ENCODE measurements around the gene DHRS3. TPM values are rescaled to one million over a fixed set of nuclear protein-coding genes. Genes with fewer than 3 reads are reported as not detected.

DHRS3 gene
- total and polyA plus RNA-seq, 9 donors = 11.4 to 29.0 (median 21.1) TPM

DNA sequence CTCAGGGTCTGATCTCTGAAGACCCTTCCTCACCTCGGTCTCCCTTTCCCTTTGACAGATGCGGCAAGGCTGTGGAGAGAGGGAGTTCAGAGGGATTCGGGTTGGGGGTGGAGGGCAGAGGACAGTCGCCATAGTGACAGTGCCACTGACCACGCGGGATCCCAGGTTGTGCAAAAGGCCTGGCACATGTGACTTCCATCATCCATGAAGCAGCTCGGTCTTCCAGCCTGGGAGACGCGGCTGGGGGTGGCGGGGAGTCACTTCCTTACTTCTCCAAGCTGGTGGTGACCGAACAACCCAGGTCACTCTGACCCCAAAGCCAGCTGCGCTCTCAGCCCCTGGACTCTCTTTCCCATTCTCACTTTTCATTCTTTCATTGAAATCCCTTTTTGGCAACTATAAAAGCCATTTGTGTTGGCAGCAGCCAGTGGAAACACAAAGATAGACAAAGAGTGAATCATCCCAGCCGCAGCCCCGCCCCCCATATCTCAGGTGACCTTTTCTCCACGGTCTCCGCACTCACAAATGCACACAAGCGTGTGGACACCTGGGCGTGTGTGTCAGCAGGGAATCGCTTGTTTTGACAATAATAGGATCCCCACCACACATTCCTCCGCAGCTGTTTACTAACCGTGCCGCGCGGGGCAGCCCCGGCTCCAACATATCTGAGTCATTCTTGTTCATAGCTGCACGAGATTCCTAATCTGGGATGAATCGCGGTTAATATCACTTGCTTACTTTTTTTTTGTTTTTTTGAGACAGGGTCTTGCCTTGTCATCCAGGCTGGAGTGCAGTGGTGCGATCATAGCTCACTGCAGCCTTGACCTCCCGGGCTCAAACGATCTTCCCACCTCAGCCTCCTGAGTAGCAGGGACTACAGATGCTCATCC is 68.3 kb downstream of the DHRS3 start:
- H3K9me3 ChIP-seq (replicated peaks; ENCODE audit: control insufficient read depth, low read depth, low read length) = no peaks in the 10 kb centered on the region
- peak overlapping the region; percentile 91 for H3K27ac ChIP-seq (ENCODE audit: low read length)
- H3K4me1 ChIP-seq (ENCODE audit: control insufficient read depth, insufficient read depth, low read length) = peaks cover 65% of the 10 kb centered on the region
- H3K36me3 ChIP-seq (ENCODE audit: control insufficient read depth, insufficient read depth, low read length) = no peaks in the 10 kb centered on the region
- peak; percentile 97 for DNase-seq
- no peaks in the 10 kb centered on the region for H3K27me3 ChIP-seq (ENCODE audit: control insufficient read depth, insufficient read depth, low read length)
- no peak overlapping the region for H3K4me3 ChIP-seq (ENCODE audit: low read length)
- 39% methylated on average over 24 of the region's 31 CpGs for WGBS (ENCODE audit: insufficient coverage)

DNA sequence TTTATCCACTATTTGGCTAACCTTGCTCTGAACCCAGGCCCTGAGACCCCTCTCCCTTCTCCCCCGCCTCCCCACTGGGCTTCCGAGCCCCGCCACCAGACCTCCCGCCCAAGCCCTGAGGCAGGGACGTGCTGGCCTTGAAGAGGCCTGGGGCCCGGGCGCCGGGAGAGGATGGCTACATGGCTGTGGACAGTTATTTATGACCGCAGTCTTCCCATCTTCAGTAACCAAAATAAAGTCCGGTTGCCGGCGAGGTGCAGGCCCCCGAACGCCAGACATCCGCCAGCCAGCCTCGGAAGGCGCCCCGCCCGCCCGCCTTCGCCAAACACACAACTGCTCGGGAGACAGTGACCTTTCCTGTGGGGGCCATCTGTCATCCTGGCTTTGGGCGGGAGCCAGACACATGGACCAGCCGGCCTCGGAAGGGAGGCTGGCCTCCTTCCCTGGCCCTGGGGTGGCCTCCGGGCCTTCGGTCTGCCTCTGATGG is 69.0 kb downstream of the DHRS3 start:
- Histone ChIP-seq H3K9me3 (replicated peaks; ENCODE audit: control insufficient read depth, low read depth, low read length) (no peaks in the 10 kb centered on the region), H3K27ac (ENCODE audit: low read length) (peak overlapping the region; percentile 91), H3K27me3 (ENCODE audit: control insufficient read depth, insufficient read depth, low read length) (peaks cover 3% of the 10 kb centered on the region), H3K4me1 (ENCODE audit: control insufficient read depth, insufficient read depth, low read length) (peaks cover 60% of the 10 kb centered on the region), H3K36me3 (ENCODE audit: control insufficient read depth, insufficient read depth, low read length) (no peaks in the 10 kb centered on the region), H3K4me3 (ENCODE audit: low read length) (no peak overlapping the region)
- WGBS (ENCODE audit: insufficient coverage) = 16% methylated on average over 14 of the region's 27 CpGs
- peak; percentile 89 for DNase-seq

GRCh38 chr1:12548279-12548972 is 69.6 kb downstream of the DHRS3 start:
- no peak overlapping the region for H3K4me3 ChIP-seq (ENCODE audit: low read length)
- DNase-seq = no peak
- H3K36me3 ChIP-seq (ENCODE audit: control insufficient read depth, insufficient read depth, low read length) = no peaks in the 10 kb centered on the region
- 63% methylated on average over 4 of the region's 14 CpGs for WGBS (ENCODE audit: insufficient coverage)
- H3K4me1 ChIP-seq (ENCODE audit: control insufficient read depth, insufficient read depth, low read length) = peaks cover 54% of the 10 kb centered on the region
- peaks cover 3% of the 10 kb centered on the region for H3K27me3 ChIP-seq (ENCODE audit: control insufficient read depth, insufficient read depth, low read length)
- no peaks in the 10 kb centered on the region for H3K9me3 ChIP-seq (replicated peaks; ENCODE audit: control insufficient read depth, low read depth, low read length)
- H3K27ac ChIP-seq (ENCODE audit: low read length) = peak overlapping the region; percentile 91

GRCh38 chr1:12547586-12548225 is 70.3 kb downstream of the DHRS3 start:
- peaks cover 47% of the 10 kb centered on the region for H3K4me1 ChIP-seq (ENCODE audit: control insufficient read depth, insufficient read depth, low read length)
- peak overlapping the region; percentile 91 for H3K27ac ChIP-seq (ENCODE audit: low read length)
- no peak overlapping the region for H3K4me3 ChIP-seq (ENCODE audit: low read length)
- WGBS (ENCODE audit: insufficient coverage) = 83% methylated on average over 18 of the region's 20 CpGs
- DNase-seq = no peak
- H3K36me3 ChIP-seq (ENCODE audit: control insufficient read depth, insufficient read depth, low read length) = no peaks in the 10 kb centered on the region
- H3K27me3 ChIP-seq (ENCODE audit: control insufficient read depth, insufficient read depth, low read length) = peaks cover 3% of the 10 kb centered on the region
- H3K9me3 ChIP-seq (replicated peaks; ENCODE audit: control insufficient read depth, low read depth, low read length) = no peaks in the 10 kb centered on the region

DNA sequence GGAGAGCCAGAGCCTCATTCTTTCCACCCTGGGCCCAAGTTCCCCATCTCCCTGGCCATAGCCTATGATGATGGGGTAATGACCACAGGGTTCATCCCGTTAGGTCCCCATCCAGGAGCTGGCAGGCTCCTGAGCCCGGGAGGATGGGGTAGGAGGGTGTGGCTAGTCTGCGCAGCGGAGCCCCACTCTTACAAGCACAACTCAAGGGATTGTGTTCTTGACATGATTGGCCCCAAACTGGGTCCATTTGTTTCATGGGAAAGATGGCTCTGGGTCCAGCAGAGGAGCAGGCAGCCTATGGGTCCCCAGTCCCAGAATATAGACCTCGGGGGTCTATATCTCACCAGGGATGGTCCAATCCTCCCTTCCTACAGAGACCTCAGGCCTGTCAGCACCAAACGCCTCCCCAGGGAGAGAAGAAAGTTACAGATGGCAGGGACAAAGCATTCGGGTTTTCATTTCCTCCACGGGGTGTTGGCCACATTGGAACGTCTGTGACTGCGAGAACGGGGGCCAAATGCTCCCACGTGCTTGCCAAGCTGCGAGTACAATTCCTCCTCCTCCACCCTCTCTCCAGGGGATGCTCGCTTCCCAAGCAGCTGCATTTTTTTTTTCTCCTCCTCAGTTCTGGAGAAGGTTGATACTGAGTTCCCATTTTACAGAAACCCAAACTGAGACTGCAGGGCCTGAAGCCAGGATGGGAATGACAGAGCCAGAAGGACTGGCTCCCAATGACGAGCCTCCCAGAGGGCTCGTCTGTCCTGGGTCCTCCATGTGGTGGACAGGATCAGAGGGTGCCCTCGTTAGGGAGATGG is 71.0 kb downstream of the DHRS3 start:
- Histone ChIP-seq H3K9me3 (replicated peaks; ENCODE audit: control insufficient read depth, low read depth, low read length) (no peaks in the 10 kb centered on the region), H3K4me1 (ENCODE audit: control insufficient read depth, insufficient read depth, low read length) (peaks cover 39% of the 10 kb centered on the region), H3K27ac (ENCODE audit: low read length) (peak overlapping the region; percentile 3), H3K36me3 (ENCODE audit: control insufficient read depth, insufficient read depth, low read length) (no peaks in the 10 kb centered on the region), H3K27me3 (ENCODE audit: control insufficient read depth, insufficient read depth, low read length) (peaks cover 3% of the 10 kb centered on the region), H3K4me3 (ENCODE audit: low read length) (no peak overlapping the region)
- WGBS (ENCODE audit: insufficient coverage) = 28% methylated on average over 11 of the region's 17 CpGs
- DNase-seq = peak; percentile 81

- no peak overlapping the region for H3K4me3 ChIP-seq (ENCODE audit: low read length)
- H3K9me3 ChIP-seq (replicated peaks; ENCODE audit: control insufficient read depth, low read depth, low read length) = no peaks in the 10 kb centered on the region
- H3K27me3 ChIP-seq (ENCODE audit: control insufficient read depth, insufficient read depth, low read length) = peaks cover 3% of the 10 kb centered on the region
- no peak overlapping the region for H3K27ac ChIP-seq (ENCODE audit: low read length)
- H3K36me3 ChIP-seq (ENCODE audit: control insufficient read depth, insufficient read depth, low read length) = no peaks in the 10 kb centered on the region
- DNase-seq = no peak
- WGBS (ENCODE audit: insufficient coverage) = 32% methylated on average over 4 of the region's 8 CpGs
- peaks cover 52% of the 10 kb centered on the region for H3K4me1 ChIP-seq (ENCODE audit: control insufficient read depth, insufficient read depth, low read length)
Measured at GRCh38 chr1:12544992-12545391, 73.0 kb downstream of the DHRS3 start.

- WGBS (ENCODE audit: insufficient coverage) = no CpG with 5 or more reads among the region's 4 CpGs
- H3K27me3 ChIP-seq (ENCODE audit: control insufficient read depth, insufficient read depth, low read length) = peaks cover 3% of the 10 kb centered on the region
Measured at GRCh38 chr1:12544357-12544756, 73.7 kb downstream of the DHRS3 start.

GRCh38 chr1:12543740-12544154 is 74.3 kb downstream of the DHRS3 start:
- Histone ChIP-seq H3K9me3 (replicated peaks; ENCODE audit: control insufficient read depth, low read depth, low read length) (no peaks in the 10 kb centered on the region), H3K27me3 (ENCODE audit: control insufficient read depth, insufficient read depth, low read length) (peaks cover 3% of the 10 kb centered on the region), H3K4me1 (ENCODE audit: control insufficient read depth, insufficient read depth, low read length) (peaks cover 48% of the 10 kb centered on the region), H3K36me3 (ENCODE audit: control insufficient read depth, insufficient read depth, low read length) (no peaks in the 10 kb centered on the region), H3K27ac (ENCODE audit: low read length) (no peak overlapping the region), H3K4me3 (ENCODE audit: low read length) (no peak overlapping the region)
- WGBS (ENCODE audit: insufficient coverage) = no CpG with 5 or more reads among the region's 9 CpGs
- no peak for DNase-seq

More at GRCh38 chr1:12544357-12544756, 73.7 kb downstream of the DHRS3 start:
- Histone ChIP-seq H3K4me3 (ENCODE audit: low read length) (no peak overlapping the region), H3K36me3 (ENCODE audit: control insufficient read depth, insufficient read depth, low read length) (no peaks in the 10 kb centered on the region), H3K27ac (ENCODE audit: low read length) (no peak overlapping the region), H3K9me3 (replicated peaks; ENCODE audit: control insufficient read depth, low read depth, low read length) (no peaks in the 10 kb centered on the region), H3K4me1 (ENCODE audit: control insufficient read depth, insufficient read depth, low read length) (peaks cover 52% of the 10 kb centered on the region)
- no peak for DNase-seq
